Subcutaneous adipose tissue (tissue), 4 donors: ENCODE data around the gene ANKRD29. TPM values are rescaled to one million over a fixed set of nuclear protein-coding genes. Genes with fewer than 3 reads are reported as not detected.

Experiments
- total RNA-seq, 4 donors: library from RNA; depleted of rRNA; stranded (reverse); fragments of >200 nt; gene quantifications; one replicate each; pipeline ENCODE4 v1.1.0, GENCODE V29; 2016
- TF ChIP-seq, protein P1 (sequence below): fragments of 450-650 bp; IDR thresholded peaks from one replicate; pipeline ENCODE4 v1.5.1; 2016; ENCODE audit warnings: low read depth, mild to moderate bottlenecking, control low read depth, antibody characterized with exemption, moderate library complexity

ANKRD29 gene
- total RNA-seq, 4 donors from 2014 or later, result 9.2 to 30.7 (median 13.1) TPM

DNA sequence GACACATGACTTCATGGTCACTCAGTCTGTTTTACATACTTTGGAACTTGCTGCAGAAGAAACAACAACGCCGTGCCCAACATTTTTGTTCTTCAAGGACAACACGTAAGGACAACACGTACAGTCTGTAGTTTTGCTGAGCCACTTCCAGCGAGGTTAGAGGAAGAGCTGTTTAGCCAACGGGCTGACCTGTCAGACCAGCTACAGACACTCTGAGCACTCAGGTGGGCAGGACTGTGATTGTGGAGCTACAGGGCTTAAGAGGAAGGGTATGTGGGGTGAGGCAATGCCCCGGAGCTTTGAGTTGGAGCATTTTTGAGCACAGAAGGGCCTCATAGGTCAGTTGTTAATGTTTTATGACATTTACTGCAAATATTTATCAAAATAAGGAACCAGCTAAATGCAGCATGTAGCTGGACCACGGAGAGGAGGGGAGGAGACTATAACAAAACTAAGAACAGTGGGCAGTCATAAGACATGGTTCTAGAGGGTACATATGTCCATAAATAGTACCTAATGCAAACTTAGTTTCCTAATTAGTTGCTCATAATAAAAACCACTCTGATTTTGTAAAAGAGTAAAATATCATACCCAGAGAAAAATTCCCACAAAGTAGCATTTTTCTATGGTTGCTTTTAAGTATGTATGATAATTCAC lies 50.1 kb downstream of the ANKRD29 start:
- TF ChIP-seq, protein P1, sequence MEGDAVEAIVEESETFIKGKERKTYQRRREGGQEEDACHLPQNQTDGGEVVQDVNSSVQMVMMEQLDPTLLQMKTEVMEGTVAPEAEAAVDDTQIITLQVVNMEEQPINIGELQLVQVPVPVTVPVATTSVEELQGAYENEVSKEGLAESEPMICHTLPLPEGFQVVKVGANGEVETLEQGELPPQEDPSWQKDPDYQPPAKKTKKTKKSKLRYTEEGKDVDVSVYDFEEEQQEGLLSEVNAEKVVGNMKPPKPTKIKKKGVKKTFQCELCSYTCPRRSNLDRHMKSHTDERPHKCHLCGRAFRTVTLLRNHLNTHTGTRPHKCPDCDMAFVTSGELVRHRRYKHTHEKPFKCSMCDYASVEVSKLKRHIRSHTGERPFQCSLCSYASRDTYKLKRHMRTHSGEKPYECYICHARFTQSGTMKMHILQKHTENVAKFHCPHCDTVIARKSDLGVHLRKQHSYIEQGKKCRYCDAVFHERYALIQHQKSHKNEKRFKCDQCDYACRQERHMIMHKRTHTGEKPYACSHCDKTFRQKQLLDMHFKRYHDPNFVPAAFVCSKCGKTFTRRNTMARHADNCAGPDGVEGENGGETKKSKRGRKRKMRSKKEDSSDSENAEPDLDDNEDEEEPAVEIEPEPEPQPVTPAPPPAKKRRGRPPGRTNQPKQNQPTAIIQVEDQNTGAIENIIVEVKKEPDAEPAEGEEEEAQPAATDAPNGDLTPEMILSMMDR, result no peak

DNA sequence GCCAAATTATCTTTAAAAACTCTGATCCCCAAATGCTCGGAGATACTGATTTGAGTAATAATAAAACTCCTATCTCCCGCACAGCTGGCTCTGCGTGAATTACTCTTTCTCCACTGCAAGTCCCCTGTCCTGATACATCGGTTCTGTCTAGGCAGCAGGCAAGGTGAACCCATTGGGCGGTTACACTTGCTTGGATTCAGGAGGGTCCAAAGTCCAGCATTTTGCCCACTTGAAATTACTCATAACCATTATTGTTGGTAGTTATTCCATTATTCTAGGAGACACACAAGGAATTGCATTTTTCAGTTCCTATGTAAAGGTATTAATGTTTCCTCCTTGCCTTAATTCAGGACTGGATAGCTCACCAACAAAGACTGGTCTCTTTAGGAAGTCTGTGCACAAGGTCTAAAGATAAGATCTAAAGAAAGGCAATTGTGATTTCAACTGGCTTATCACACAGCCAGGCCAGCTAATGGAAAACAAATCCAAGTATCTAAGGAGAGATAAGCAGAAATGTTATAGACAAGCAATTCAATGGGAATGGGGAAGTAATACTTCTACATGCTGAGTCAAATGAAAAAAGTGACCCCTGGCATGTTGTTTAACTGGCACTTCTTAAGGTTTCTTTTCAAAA lies 53.2 kb downstream of the ANKRD29 start:
- TF ChIP-seq, protein P1, result no peak

DNA sequence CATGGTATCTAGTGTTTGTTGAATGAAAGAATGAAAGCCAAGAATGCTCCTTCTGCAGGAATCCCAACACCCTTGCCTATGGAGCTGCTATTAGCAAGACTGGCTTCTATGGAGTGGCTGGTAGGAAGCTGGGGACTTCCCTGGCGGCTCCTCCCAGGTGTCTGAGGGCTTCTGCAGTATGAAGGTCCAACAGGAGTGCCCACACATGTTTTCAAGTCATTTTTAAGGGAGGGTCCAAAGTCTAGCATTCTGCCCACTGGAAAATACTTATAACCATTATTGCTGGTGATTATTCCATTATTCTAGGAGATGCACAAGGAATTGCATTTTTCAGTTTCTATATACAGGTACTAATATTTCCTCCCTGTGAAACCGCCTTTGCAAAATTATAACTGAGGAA lies 54.5 kb downstream of the ANKRD29 start:
- TF ChIP-seq, protein P1, result no peak

DNA sequence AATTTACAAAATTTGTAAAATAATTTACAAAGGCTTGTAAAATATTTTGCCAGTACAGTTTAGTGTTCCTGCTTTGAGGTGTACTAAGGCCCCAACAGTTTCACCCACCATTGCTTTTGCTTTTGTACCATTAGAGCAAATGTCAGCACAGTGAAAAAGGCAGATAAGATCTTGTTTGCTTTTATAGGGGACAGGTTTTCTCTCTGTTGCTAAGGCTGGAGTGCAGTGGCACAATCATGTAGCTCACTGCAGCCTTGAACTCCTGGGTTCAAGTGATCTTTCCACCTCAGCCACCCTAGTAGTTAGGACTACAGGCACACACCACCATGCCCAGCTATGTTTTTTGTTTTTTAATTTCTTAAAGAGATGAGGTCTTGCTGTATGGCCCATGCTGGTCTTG lies 56.8 kb downstream of the ANKRD29 start:
- TF ChIP-seq, protein P1, result no peak

DNA sequence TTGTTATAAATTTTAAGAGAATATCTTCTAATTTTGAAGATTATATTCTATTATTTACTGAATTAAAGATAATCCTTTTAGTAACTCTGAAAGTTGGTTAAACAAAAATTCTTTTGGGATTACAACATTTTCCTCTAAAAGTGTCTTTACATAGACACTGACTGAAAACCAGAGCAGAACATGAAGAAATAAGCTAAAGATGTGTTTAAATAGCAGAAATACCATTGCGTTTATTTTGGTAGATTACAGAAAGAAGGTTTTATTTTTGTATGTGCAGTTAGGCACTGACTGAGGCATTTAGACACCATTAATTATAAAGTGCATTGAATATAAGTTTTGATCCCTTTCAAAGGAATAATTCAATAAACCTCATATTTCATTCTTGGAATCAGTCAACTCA lies 62.9 kb downstream of the ANKRD29 start:
- TF ChIP-seq, protein P1, result no peak

DNA sequence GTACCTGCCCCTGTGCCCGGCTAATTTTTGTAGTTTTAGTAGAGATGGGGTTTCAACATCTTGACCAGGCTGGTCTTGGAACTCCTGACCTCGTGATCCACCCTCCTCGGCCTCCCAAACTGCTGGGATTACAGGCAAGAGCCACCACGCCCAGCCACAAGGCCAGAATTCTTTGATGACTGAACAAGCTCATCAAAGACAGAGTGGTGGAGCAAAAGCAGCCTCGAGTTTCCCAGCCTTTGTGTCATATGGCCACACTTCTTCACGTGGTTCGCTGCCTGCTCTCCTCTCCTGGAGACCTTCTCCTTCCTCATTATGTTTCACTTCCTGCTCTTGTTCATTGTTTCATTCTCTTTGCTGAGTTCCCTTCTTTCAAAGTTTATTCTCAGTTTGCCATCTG lies 66.5 kb downstream of the ANKRD29 start:
- TF ChIP-seq, protein P1, result no peak

DNA sequence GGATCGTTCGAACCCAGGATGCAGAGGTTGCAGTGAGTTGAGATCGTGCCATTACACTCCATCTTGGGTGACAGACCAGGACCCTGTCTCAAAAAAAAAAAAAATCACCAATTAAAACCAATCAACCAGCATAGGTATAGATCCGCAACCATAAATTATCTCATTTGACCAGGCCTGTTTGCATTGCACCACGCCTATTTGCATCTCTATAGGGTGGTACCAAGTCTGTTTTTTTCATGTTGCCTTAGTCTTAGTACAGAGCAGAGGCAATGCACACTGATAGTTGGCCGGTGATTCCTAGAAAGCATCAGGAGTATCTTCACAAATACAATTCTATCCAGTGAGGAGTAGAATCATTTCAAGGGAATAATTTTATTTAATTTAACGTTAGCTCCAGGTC lies 67.1 kb downstream of the ANKRD29 start:
- TF ChIP-seq, protein P1, result no peak
